Measurements from ENCODE around the gene CAPN13. TPM values are rescaled to one million over a fixed set of nuclear protein-coding genes. Genes with fewer than 3 reads are reported as not detected.

CAPN13 gene
- total RNA-seq, 2 experiments from 2014 or later = not detected

DNA sequence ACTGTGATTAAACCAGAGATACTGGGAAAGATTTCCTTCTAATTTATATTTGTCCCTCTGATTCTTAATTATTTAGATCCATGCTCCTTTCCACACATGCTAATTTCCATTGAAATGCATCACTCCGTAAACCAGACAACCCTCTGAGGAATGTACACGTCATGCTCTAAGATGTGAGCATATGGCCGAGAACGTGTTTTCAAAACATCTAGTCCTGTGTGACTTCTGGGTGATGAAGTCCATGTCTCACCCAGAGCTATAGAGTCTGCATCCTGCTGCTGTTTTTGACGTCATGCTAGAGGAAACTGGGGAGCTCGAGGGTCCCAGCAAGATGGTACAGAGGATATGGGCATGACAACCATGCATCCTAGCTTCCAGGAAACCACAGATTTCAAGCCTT is 53.6 kb downstream of the CAPN13 start:
- Mint-ChIP-seq H3K27ac (no peak overlapping the region), H3K9me3 (no peaks in the 10 kb centered on the region), H3K4me1 (ENCODE audit: low read depth) (no peaks in the 10 kb centered on the region), H3K4me3 (no peak overlapping the region), H3K36me3 (no peaks in the 10 kb centered on the region), H3K27me3 (peaks cover 7% of the 10 kb centered on the region)
- ChIA-PET POLR2A (no interaction called here), CTCF (no interaction called here)
- no peak for DNase-seq
- intact Hi-C loops (cut with micrococcal nuclease) = no loop called here

DNA sequence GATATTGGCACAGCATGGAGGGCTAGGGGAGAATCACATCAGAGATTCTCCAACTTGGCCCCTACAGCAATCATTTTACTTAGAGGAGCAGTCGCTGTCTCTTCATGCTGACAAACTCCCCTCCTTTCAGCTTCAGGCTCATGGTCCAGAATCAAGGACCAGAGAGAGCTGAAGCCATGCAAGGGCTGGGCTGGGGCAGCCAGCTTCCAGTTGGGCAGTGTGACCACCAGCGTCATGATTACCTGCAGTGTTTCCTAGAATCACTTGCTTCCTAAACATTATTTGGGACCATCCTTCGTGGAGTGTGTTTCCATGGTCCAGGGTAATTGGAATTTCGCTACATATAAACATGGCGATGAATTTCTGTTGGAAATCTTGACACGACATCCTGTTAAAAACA is 54.4 kb downstream of the CAPN13 start:
- intact Hi-C loops (cut with micrococcal nuclease) = no loop called here
- Mint-ChIP-seq H3K4me3 (no peak overlapping the region), H3K27ac (no peak overlapping the region), H3K36me3 (no peaks in the 10 kb centered on the region), H3K27me3 (peaks cover 10% of the 10 kb centered on the region), H3K9me3 (no peaks in the 10 kb centered on the region), H3K4me1 (ENCODE audit: low read depth) (no peaks in the 10 kb centered on the region)
- CTCF ChIA-PET = no interaction called here
- no peak for DNase-seq
- POLR2A ChIA-PET = no interaction called here

DNA sequence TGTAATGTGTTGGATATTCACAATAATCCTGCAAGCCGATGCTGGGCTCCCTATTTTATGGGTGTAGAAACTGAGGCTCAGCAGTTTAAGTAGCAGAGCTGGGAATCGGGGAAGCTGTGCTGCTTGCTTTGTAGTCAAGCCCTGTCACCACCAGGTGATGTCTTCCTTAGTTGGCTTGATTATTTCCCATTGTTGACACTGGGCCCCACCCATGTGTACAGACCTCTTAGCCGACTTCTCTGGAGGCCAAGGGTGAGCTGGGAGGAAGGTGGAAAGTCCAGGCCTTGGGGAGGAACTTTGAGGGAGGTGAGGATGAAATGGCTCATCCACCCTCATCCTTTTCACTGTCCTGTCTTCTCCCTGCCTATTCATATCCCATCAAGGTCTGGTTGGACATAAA is 60.0 kb downstream of the CAPN13 start:
- no peak for DNase-seq
- Mint-ChIP-seq H3K9me3 (no peaks in the 10 kb centered on the region), H3K4me3 (no peak overlapping the region), H3K27me3 (peaks cover 3% of the 10 kb centered on the region), H3K36me3 (no peaks in the 10 kb centered on the region), H3K4me1 (ENCODE audit: low read depth) (no peaks in the 10 kb centered on the region), H3K27ac (no peak overlapping the region)
- intact Hi-C loops (cut with micrococcal nuclease) = no loop called here
- ChIA-PET CTCF (no interaction called here), POLR2A (no interaction called here)

DNA sequence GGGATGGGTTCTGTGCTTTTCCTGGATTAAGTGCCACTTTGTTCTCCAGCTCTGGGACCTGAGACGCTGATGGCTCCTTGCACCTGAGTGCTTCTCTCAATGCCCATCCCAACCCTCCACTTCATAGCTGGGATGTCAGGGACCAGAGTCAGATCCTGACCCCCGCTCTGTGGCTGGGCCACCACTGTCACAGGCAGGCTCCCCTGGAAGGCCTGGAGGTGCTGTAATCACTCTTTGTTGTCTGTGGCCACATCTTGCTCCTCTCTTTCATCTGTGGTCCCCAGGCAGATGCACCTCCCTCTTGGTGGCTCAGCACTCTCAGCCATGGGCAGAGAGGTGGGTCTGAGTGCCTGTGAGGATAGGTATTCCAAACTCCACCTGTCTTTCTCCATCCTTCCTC is 62.4 kb downstream of the CAPN13 start:
- ChIA-PET CTCF (no interaction called here), POLR2A (no interaction called here)
- peaks cover 3% of the 10 kb centered on the region for H3K27me3 Mint-ChIP-seq
- no peak overlapping the region for H3K4me3 Mint-ChIP-seq
- intact Hi-C loops (cut with micrococcal nuclease) = no loop called here
- H3K4me1 Mint-ChIP-seq (ENCODE audit: low read depth) = no peaks in the 10 kb centered on the region
- no peaks in the 10 kb centered on the region for H3K9me3 Mint-ChIP-seq
- no peaks in the 10 kb centered on the region for H3K36me3 Mint-ChIP-seq
- no peak overlapping the region for H3K27ac Mint-ChIP-seq
- no peak for DNase-seq

DNA sequence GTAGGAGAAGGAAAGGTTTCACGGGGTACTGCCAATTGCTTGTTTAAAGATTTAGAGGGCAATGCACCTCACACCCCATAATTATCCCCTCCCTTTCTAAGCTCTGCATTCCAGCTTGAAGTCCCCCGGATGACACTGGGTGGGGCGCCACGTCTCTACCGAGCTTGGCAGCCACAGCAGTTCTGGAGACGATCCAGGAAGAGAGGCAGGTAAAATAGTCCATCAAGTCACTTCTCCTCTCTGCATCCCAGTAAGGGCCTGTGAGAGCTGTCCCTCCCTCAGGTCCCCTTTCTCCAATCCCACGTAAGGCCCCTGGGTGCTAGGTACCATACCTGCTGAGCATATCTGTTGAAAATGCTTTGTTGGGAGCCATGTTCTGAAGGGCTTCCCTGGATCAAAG is 65.7 kb downstream of the CAPN13 start:
- ChIA-PET CTCF (no interaction called here), POLR2A (no interaction called here)
- no peak for DNase-seq
- intact Hi-C loops (cut with micrococcal nuclease) = no loop called here
- H3K27me3 Mint-ChIP-seq = no peaks in the 10 kb centered on the region
- H3K36me3 Mint-ChIP-seq = no peaks in the 10 kb centered on the region
- H3K4me3 Mint-ChIP-seq = no peak overlapping the region
- H3K27ac Mint-ChIP-seq = no peak overlapping the region
- H3K4me1 Mint-ChIP-seq (ENCODE audit: low read depth) = no peaks in the 10 kb centered on the region
- no peaks in the 10 kb centered on the region for H3K9me3 Mint-ChIP-seq

DNA sequence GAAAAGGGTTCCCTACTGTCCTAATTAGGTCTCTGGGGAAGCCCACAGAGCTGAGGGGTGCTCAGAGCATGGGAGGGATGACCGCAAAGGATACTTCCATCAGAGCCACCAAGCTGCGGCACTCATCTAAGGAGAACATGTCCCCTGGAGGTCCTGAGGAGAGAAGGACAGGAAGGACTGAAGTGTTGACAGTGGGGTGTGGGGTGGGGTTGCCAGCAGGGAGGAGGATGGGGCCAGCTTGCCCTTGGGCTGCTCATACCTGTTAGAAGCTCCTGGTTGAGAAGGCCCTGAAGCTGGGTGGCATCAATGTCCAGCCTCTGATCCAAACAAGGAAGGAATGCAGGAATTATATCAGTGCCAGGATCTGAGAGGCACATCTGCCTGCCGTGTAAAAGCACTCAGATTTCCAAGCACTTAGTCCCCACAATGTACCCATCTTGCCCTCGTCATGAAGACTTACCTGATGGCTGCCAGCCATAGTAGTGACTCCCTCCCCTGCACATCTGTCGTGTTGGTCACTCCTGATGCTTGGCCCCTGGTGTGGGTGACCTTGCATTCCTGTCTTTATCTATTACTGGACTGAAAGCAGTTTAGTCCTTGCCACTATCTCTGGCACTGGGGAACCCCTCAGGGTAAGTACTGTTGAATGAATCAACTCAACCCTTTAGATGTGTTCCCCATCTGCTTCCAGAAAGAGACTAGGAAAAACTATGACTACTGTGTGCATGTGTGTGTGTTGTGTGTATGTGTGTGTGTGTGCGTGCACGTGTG is 68.9 kb downstream of the CAPN13 start:
- CTCF ChIA-PET = no interaction called here
- DNase-seq = no peak
- intact Hi-C loops (cut with micrococcal nuclease) = no loop called here
- POLR2A ChIA-PET = no interaction called here
- no peaks in the 10 kb centered on the region for H3K36me3 Mint-ChIP-seq
- H3K4me3 Mint-ChIP-seq = no peak overlapping the region
- peaks cover 2% of the 10 kb centered on the region for H3K27me3 Mint-ChIP-seq
- H3K27ac Mint-ChIP-seq = no peak overlapping the region
- no peaks in the 10 kb centered on the region for H3K4me1 Mint-ChIP-seq (ENCODE audit: low read depth)
- H3K9me3 Mint-ChIP-seq = no peaks in the 10 kb centered on the region

DNA sequence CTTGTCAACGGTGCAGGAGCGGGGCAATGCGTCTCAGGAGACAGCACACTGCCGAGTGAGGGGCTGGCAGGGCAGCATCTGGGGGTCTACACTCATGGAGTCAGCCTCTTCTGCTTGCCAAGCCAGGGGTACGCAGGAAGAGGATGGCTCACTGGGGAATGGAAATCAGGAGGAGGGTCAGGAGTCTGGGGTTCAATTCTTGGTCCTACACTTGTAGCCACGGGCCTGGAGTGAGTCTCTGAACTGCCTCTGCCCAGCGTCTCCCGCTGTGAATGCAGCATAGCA is 70.0 kb downstream of the CAPN13 start:
- ChIA-PET POLR2A (no interaction called here), CTCF (no interaction called here)
- peaks cover 2% of the 10 kb centered on the region for H3K27me3 Mint-ChIP-seq
- H3K9me3 Mint-ChIP-seq = no peaks in the 10 kb centered on the region
- intact Hi-C loops (cut with micrococcal nuclease) = no loop called here
- H3K4me3 Mint-ChIP-seq = no peak overlapping the region
- no peak overlapping the region for H3K27ac Mint-ChIP-seq
- no peaks in the 10 kb centered on the region for H3K36me3 Mint-ChIP-seq
- H3K4me1 Mint-ChIP-seq (ENCODE audit: low read depth) = no peaks in the 10 kb centered on the region
- no peak for DNase-seq

DNA sequence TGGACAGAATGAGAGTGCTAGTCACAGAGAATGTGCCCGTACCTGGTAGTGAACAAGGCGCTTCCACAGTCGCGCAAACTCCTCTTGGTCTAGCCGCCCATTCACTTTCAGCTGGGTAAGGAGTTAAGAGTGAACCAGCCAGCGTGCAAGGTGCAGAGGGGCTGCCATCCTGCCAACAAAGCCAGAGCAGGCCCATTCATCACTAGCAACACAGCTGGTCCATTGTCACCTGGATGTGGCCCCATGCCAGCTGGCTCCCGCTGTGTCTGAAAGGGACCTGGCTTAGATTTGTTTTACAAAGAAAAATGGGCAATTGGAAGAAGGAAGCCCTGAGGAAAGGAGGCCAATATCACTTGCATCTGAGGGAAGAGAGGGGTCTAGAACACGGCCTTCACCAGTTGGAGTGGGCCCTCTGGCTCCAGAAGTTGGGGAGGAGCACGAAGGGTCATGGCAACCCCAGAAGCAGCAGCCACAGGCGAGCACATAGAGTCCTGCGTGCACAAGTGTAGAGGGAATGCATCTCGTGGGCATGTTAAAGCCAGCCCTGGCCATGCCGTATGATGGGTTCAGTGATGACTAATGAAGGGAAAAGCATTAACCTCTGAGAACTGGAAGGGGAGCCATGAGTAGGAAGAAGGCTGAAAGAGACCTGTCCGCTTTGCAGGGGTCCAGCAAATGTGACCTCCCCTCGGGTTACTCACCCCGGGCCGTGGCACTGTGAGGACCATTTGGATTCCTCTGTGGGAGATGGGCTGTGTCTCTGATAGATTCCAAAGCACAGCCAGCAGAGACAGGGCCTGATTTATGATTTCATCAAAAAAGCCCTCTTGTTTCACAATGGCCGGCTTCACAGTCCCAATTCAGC is 70.6 kb downstream of the CAPN13 start:
- CTCF ChIA-PET = interaction anchor here (0.7 kb wide), 1 partner anchor 10 kb away, joined by 3 read pairs; no protein-coding TSS in a partner anchor
- no peaks in the 10 kb centered on the region for H3K9me3 Mint-ChIP-seq

DNA sequence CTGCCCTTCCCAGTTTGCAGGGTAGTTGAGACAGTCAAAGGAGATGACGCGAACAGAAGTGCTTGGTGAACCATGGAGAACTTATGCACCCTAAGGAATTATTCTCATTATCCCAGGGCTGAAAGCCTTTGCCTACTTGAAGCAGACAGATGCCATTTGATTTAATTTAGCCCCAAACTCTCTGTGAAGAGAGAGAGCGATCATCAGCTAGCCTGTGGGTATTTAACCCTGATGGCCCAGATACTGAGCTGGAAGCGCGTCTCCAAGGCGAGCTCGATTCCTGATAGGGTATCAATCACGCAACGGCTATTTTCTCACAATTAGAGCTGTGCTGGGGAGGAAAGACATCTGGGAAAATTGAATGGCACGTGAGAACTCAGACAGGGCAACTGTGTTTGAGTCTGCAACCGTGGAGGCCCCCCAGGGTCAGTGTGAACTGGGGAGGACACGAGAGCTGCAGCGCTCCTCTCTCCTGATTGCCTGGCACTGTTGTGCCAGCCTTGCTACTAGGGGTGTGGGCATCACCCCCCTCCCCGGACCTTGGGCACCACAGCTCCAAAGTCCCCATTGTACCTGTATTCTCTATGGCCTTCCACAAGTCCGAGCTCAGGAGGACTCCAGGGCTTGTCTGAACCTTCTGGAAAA is 73.2 kb downstream of the CAPN13 start:
- ChIA-PET CTCF (interaction anchor here (1.4 kb wide), 1 partner anchor 20 kb away, joined by 4 read pairs; no protein-coding TSS in a partner anchor), POLR2A (no interaction called here)
- H3K4me1 Mint-ChIP-seq (ENCODE audit: low read depth) = no peaks in the 10 kb centered on the region
- no peak overlapping the region for H3K4me3 Mint-ChIP-seq
- no peaks in the 10 kb centered on the region for H3K9me3 Mint-ChIP-seq
- no peaks in the 10 kb centered on the region for H3K36me3 Mint-ChIP-seq
- H3K27ac Mint-ChIP-seq = no peak overlapping the region
- no peak for DNase-seq
- peaks cover 2% of the 10 kb centered on the region for H3K27me3 Mint-ChIP-seq
- intact Hi-C loops (cut with micrococcal nuclease) = no loop called here

More for the DNA sequence above, 70.6 kb downstream of the CAPN13 start:
- no peak for DNase-seq
- POLR2A ChIA-PET = no interaction called here
- no peaks in the 10 kb centered on the region for H3K4me1 Mint-ChIP-seq (ENCODE audit: low read depth)
- no peak overlapping the region for H3K4me3 Mint-ChIP-seq
- intact Hi-C loops (cut with micrococcal nuclease) = no loop called here
- H3K27ac Mint-ChIP-seq = no peak overlapping the region
- peaks cover 2% of the 10 kb centered on the region for H3K27me3 Mint-ChIP-seq
- H3K36me3 Mint-ChIP-seq = no peaks in the 10 kb centered on the region

DNA sequence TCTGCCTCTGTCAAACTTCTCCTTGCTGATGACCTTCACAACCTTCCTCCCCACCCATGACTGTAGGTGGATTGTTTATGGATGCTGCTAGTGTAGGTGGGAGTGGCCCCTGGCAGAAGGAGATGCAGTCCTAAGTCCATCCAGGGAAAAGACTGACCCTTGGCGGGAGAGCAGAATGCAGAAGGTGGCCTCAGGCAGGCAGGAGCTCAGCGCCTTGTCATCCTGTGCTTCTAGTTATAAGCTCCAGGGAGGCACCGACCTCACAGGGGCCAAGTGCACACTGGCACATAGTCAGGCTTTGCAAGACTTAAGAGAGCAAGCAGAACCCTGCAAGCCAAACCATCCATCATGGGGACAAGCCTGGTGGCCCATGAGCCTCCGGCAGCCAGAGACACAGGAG is 74.4 kb downstream of the CAPN13 start:
- CTCF ChIA-PET = no interaction called here
- H3K27ac Mint-ChIP-seq = no peak overlapping the region
- no peaks in the 10 kb centered on the region for H3K4me1 Mint-ChIP-seq (ENCODE audit: low read depth)
- POLR2A ChIA-PET = no interaction called here
- no peaks in the 10 kb centered on the region for H3K36me3 Mint-ChIP-seq
- intact Hi-C loops (cut with micrococcal nuclease) = no loop called here
- peaks cover 2% of the 10 kb centered on the region for H3K27me3 Mint-ChIP-seq
- no peak for DNase-seq
- H3K9me3 Mint-ChIP-seq = no peaks in the 10 kb centered on the region
- H3K4me3 Mint-ChIP-seq = no peak overlapping the region

DNA sequence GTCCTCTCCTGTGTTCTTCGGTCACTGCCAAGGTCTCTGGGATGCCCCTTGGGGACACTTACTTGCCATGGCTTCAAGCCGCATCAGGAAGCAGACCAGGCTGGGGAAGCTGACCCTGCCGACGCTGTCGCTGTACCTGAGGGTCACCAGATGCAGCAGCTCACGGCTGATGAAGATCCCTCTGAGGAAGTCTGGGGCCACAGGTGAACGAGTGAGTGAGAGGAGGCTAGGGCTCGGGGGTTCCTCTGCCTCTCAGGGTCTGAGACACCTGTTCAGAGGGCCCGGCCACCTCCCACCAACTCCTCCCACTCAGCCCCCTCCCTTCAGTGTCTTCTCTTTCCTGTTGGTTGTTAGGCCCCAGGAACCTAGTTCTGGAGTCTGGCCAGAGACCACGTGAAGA is 74.9 kb downstream of the CAPN13 start:
- intact Hi-C loops (cut with micrococcal nuclease) = no loop called here
- no peak overlapping the region for H3K27ac Mint-ChIP-seq

DNA sequence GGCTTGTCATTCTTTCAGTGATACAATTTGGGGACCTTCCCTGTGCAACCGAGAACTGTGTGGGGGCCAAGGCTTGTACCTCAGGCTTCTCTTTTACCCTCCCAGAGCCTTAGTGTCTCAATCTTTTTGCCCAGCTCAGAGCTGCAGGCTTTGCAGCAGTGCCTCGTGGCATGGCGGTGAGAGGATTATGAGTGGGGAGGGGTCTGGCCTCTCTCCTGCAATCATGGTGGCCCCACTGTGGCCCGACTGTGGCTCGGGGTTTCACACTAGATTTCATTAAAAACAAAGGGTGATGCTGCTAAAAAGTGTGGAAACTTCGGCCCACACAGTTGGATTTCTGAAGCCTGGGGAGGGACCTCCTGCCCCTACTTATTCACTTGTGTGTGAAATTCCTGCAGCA is 75.5 kb downstream of the CAPN13 start:
- Mint-ChIP-seq H3K4me3 (no peak overlapping the region), H3K4me1 (ENCODE audit: low read depth) (no peaks in the 10 kb centered on the region), H3K27ac (no peak overlapping the region), H3K9me3 (no peaks in the 10 kb centered on the region), H3K36me3 (no peaks in the 10 kb centered on the region), H3K27me3 (peaks cover 5% of the 10 kb centered on the region)
- ChIA-PET POLR2A (no interaction called here), CTCF (no interaction called here)
- intact Hi-C loops (cut with micrococcal nuclease) = no loop called here
- DNase-seq = no peak

More for the DNA sequence above, 74.9 kb downstream of the CAPN13 start:
- CTCF ChIA-PET = no interaction called here
- H3K4me1 Mint-ChIP-seq (ENCODE audit: low read depth) = no peaks in the 10 kb centered on the region
- no peaks in the 10 kb centered on the region for H3K36me3 Mint-ChIP-seq
- H3K4me3 Mint-ChIP-seq = no peak overlapping the region
- no peak for DNase-seq
- POLR2A ChIA-PET = no interaction called here
- no peaks in the 10 kb centered on the region for H3K9me3 Mint-ChIP-seq
- H3K27me3 Mint-ChIP-seq = peaks cover 2% of the 10 kb centered on the region

Data from activated CD4-positive, alpha-beta memory T cell treated with anti-CD3 and anti-CD28 coated beads for 36 hours (primary cell).